Non-pigmented ciliary epithelial cell (primary cell): ENCODE data around the gene UPK3B.
"Not testable (repeated sequence)": the region's sequence is repeated elsewhere in the genome, so short reads cannot be mapped to it uniquely, and the experiment has no call there.

Experiments used
- DNase-seq: peaks from one replicate; pipeline ENCODE4 v3.0.0-alpha.2; 2010; ENCODE audit warnings: low read depth

Gene UPK3B

GRCh38 chr7:76509931-76510877 lies at the start of gene UPK3B:
UPK3B (plus strand) TSS chr7:76510552; CDS start chr7:76510653, 101 bp downstream.
- DNase-seq, result no peak

GRCh38 chr7:76460767-76461166 lies 49.6 kb upstream of the UPK3B start:
- not testable (repeated sequence) for DNase-seq

GRCh38 chr7:76461464-76462101 lies 48.8 kb upstream of the UPK3B start, which contains the start of gene DTX2:
DTX2 (plus strand) TSS chr7:76461709; CDS start chr7:76480510, 18,801 bp downstream.
- DNase-seq, result not testable (repeated sequence)

- not testable (repeated sequence) for DNase-seq
These were observed 48.0 kb upstream of the UPK3B start for GRCh38 chr7:76462271-76462882.

- not testable (repeated sequence) for DNase-seq
These were observed 45.4 kb upstream of the UPK3B start for GRCh38 chr7:76464959-76465358.

DNA sequence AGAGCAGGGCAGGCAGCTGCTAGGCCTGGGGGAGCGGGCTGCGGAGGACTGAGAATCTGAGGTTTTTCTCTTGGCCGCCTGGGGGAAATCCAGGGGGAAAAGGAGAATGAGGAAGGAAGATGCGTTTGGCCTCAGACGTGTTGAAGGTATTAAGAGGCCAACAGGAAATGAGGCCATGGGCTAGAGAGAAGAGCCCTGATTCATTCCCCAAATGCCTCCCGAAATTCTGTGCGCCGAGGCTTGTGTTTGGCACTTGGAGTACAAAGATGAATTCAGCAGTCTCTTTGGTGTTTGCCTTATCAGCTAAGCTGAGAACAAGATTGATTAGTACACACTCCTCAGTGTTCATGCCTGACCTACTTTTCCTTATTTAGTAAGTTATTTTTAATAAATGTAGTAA lies 44.4 kb upstream of the UPK3B start:
- DNase-seq, result not testable (repeated sequence)

- not testable (repeated sequence) for DNase-seq
These were observed 42.5 kb upstream of the UPK3B start for GRCh38 chr7:76467743-76468404.

- not testable (repeated sequence) for DNase-seq
These were observed 38.7 kb upstream of the UPK3B start for GRCh38 chr7:76471556-76472221.

GRCh38 chr7:76473097-76473496 lies 37.3 kb upstream of the UPK3B start:
- not testable (repeated sequence) for DNase-seq

DNA sequence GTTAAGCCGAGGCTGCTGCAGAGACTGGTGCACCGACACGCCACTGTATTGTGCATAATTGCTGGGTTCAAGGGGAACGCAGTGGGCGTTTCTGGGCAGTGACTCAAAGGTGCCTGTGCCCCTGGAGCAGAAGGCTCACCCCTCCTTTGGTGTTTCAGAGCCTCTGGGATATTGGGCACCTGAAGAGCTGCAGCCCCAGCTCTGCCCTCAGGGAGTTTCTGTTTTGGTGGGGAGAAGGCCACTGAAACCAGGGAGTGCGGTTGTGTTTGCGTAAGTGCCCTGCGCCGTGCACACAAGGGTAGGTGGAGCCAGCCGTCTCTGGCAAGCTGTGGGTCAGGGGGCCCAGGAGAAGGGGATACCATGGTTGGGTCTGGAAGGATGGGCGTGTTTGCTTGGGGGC lies 34.1 kb upstream of the UPK3B start:
- DNase-seq, result not testable (repeated sequence)

GRCh38 chr7:76476742-76477474 lies 33.4 kb upstream of the UPK3B start:
- DNase-seq, result not testable (repeated sequence)

DNA sequence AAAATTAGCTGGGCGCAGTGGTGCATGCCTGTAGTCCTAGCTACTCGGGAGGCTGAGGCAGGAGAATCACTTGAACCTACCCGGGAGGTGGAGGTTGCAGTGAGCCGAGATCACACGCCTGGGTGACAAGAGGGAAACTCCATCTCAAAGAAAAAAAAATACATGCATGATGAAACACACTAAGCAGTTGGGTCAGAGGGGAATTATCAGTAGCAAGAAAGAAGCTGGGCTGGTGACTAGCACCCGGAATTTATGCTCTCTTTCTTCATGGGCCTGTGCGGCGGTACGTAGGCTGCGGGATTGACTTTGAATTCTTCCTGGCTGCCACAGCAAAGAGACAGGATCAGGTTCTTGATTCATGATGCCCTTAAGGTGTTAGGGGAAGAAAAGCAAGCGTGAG lies 30.7 kb upstream of the UPK3B start:
- not testable (repeated sequence) for DNase-seq

DNA sequence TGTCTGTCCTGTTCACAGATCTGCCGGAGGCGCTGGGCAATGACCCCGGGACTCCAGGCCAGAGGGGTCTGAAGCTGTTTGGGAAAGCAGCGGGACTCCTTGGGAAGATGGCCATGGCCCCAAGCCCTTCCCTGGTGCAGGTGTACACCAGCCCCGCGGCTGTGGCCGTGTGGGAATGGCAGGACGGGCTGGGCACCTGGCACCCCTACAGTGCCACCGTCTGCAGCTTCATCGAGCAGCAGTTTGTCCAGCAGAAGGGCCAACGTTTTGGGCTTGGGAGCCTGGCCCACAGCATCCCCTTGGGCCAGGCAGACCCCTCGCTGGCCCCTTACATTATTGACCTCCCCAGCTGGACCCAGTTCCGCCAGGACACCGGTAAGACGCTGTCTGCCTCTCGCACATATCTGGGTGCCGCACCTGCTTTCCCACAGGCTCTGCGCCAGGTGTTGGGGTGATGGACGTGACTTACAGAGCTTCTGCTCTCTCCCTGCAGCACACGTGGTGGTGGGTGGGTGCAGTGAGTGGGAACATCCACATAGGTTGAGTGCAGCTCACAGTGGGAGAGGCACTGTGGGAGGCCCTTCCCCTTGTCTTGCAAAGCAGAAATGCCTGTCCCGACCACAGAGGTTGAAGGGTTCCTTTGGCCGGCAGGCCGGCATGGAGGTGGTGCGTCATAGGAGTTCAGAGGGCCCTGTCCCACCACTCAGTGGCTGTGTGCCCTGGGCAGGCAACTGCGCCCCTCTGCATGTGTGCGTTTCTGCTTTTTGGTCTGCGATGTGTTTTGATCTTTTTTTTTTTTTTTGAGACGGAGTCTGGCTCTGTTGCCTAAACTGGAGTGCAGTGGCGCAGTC lies 29.7 kb upstream of the UPK3B start:
- DNase-seq, result not testable (repeated sequence)

- not testable (repeated sequence) for DNase-seq
These were observed 27.7 kb upstream of the UPK3B start for GRCh38 chr7:76482660-76483059.

DNA sequence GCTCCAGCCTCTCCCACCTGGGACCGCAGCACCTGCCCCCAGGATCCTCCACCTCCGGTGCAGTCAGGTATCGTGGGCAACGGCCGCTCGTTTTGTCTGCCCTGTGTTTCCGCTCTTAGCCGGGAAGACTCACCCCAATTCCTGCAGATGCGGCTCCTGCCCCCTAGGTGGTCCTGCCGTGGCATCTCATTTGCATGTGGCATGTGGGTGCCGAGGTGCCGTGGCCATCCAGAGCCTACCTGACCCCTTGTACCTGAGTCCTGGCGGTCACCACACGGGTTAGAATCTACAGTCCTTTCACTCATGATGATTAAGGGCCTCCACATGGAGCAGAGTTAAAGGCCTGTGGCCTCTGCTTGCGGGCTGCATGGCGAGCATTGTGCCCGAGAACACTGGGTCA lies 27.3 kb upstream of the UPK3B start:
- DNase-seq, result not testable (repeated sequence)

GRCh38 chr7:76484456-76484855 lies 25.9 kb upstream of the UPK3B start:
- DNase-seq, result not testable (repeated sequence)

DNA sequence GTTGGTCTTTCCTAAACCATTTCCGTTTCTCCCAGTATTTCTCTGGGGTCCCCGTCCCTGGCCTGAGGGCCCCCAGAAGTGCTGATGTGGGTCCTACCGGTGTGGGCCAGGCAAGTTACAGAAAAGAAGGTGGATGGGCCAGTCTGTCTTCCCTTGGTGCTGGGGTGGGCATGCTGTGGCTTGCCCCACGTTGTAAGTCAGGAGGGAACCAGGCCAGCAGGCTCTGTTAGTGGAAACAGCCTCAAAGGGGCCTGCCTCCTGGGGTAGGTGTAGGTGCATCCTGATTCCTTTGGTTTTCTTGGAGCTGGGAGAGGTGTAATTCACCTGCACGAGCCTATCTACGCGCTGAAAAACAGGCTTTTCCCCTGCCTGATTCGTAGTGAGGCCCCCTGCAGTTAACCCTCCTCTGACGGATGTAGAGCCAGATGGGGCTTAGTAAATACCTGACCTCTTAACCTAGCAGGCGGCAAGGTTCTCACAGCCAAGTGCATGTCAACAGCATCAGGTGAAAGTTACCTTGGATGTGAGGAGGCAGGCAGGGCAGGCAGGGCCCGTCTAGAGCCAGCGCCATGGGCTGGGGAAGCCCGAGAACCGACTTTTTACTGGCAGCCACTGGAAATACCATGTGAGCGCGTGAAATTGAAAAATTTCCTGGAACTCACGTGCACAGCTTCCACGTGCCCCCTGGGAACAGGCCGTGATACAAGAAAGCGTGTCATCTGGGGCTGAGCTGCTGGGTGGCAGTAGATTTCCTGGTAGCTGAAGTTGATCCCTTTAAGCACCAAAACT lies 24.3 kb upstream of the UPK3B start:
- not testable (repeated sequence) for DNase-seq

GRCh38 chr7:76486618-76487017 lies 23.7 kb upstream of the UPK3B start:
- DNase-seq, result not testable (repeated sequence)

GRCh38 chr7:76487969-76488368 lies 22.4 kb upstream of the UPK3B start:
- DNase-seq, result not testable (repeated sequence)
